Measurements from ENCODE around the gene FAM228A. TPM values are rescaled to one million over a fixed set of nuclear protein-coding genes. Genes with fewer than 3 reads are reported as not detected.

The FAM228A gene
- total RNA-seq (2012; rRNA removed) (not detected in 2 replicates), polyA plus RNA-seq (2012; rRNA removed) (0.07 TPM in 1 of 2 replicates, not detected in the other), Bru-seq, nascent RNA (percentile 38 among the genes with signal in this experiment), BruChase-seq, experiment 1, labeled RNA remaining after a 6-hour chase (percentile 36 among the genes with signal in this experiment), BruChase-seq, experiment 2, labeled RNA remaining after a 2-hour chase (percentile 55 among the genes with signal in this experiment)
- polyA plus RNA-seq (2012; cell fraction: cytosol; rRNA removed): 0.02 and 0.03 TPM in 2 replicates
- 0.05 and 0.07 TPM in 2 replicates for polyA plus RNA-seq (2012; cell fraction: nucleus; rRNA removed; ENCODE audit: low replicate concordance)
- long read RNA-seq: 0 reads

GRCh38 chr2:24174851-24175277 is at the start of gene FAM228A:
Gene FAM228A (plus strand): TSS chr2:24175053. CDS start chr2:24175481, 428 bp downstream.
- dilution Hi-C loops (cut with HindIII; ENCODE audit: low sequenced_read_pairs, unreplicated experiment): no loop called here
- H3K18ac ChIP-seq (ENCODE audit: low read depth, low read length): no peak within 1 kb of the TSS
- no peak within 1 kb of the TSS for H2BK20ac ChIP-seq (ENCODE audit: low read depth, low read length)
- no peak for DNase-seq
- no TSS peak for BruUV-seq (replicated peaks)
- TF ChIP-seq FOS (IDR thresholded peaks at IDR 0.05; ENCODE audit: low read depth, low read length) (no peak), MAZ (IDR thresholded peaks at IDR 0.05; ENCODE audit: borderline replicate concordance, low read depth, low read length) (no peak), BHLHE40 (IDR thresholded peaks at IDR 0.05; ENCODE audit: low read depth, low read length) (no peak)
- ChIA-PET CTCF (no interaction called here), POLR2A (ENCODE audit: unreplicated experiment) (no interaction called here)
- H3K14ac ChIP-seq (replicated peaks; ENCODE audit: low read depth, low read length): no peak within 1 kb of the TSS
- H4K8ac ChIP-seq (ENCODE audit: low read depth in 2 of 2, low read length in 2 of 2): no peak within 1 kb of the TSS
- H3K4ac ChIP-seq (ENCODE audit: low read depth, low read length): no peak within 1 kb of the TSS
- no peak within 1 kb of the TSS for H4K91ac ChIP-seq (ENCODE audit: insufficient read depth, low read depth, low read length)
- no peaks in the 10 kb centered on the region for H3K79me1 ChIP-seq (ENCODE audit: low read depth in 1 of 2, low read length in 2 of 2)
- 60% methylated on average over 7 of the region's 46 CpGs; no CpG with 5 or more reads in 1 of the 2 experiments for WGBS, 2 experiments (ENCODE audit: extremely low coverage in 2 of 2, insufficient read length in 1 of 2)
- in situ Hi-C loops (cut with MboI; ENCODE audit: low sequenced_read_pairs): no loop called here
- ATAC-seq (ENCODE audit: low read depth): no peak
- no peak within 1 kb of the TSS for H2BK120ac ChIP-seq (ENCODE audit: low read depth, low read length)
- peak within 1 kb of the TSS; percentile 66 for H2AFZ ChIP-seq (replicated peaks; ENCODE audit: low read length, poor library complexity)
- no peak within 1 kb of the TSS for H2BK5ac ChIP-seq (ENCODE audit: low read depth, low read length, poor library complexity, severe bottlenecking)
- H2BK15ac ChIP-seq (ENCODE audit: low read depth, low read length): no peak within 1 kb of the TSS
- H3K36me3 ChIP-seq (ENCODE audit: control insufficient read depth, insufficient read depth, low read length): no peaks in the 10 kb centered on the region
- H3K27ac ChIP-seq (ENCODE audit: insufficient read depth, low read length): no peak within 1 kb of the TSS
- no peak within 1 kb of the TSS for H3K9ac ChIP-seq (ENCODE audit: low read depth, low read length)
- H3K9me1 ChIP-seq (ENCODE audit: insufficient read depth, low read length): no peaks in the 10 kb centered on the region
- no peak within 1 kb of the TSS for H3K23ac ChIP-seq (ENCODE audit: low read depth, low read length)
- intact Hi-C loops (cut with micrococcal nuclease): no loop called here
- H3K56ac ChIP-seq (ENCODE audit: extremely low read depth, insufficient read depth, low read length): no peak within 1 kb of the TSS
- no peak within 1 kb of the TSS for H2AK9ac ChIP-seq (replicated peaks; ENCODE audit: low read depth, low read length, poor library complexity)
- H3K9me3 ChIP-seq (ENCODE audit: control insufficient read depth, insufficient read depth, low read length): no peaks in the 10 kb centered on the region
- H3K4me2 ChIP-seq (ENCODE audit: low read depth, low read length): peak within 1 kb of the TSS; percentile 27; the same call in 1 of the 2 replicates
- no peak within 1 kb of the TSS for H4K5ac ChIP-seq (ENCODE audit: low read depth, low read length)
- H2AK5ac ChIP-seq (ENCODE audit: low read depth, low read length): no peak within 1 kb of the TSS
- H4K20me1 ChIP-seq (ENCODE audit: insufficient read depth, low read length): no peaks in the 10 kb centered on the region
- peaks cover 7% of the 10 kb centered on the region; the same call in 1 of the 2 replicates for H3K27me3 ChIP-seq (ENCODE audit: control insufficient read depth, insufficient read depth, low read length)
- H3K4me3 ChIP-seq (ENCODE audit: insufficient read depth, low read depth, low read length): no peak within 1 kb of the TSS; the same call in 1 of the 2 replicates
- H3K4me1 ChIP-seq (ENCODE audit: control insufficient read depth, insufficient read depth, low read length): peaks cover 3% of the 10 kb centered on the region; the same call in 1 of the 2 replicates
